GM18861 (cell line): ENCODE data around the gene GPR155.
"Not testable (repeated sequence)": the region's sequence is repeated elsewhere in the genome, so short reads cannot be mapped to it uniquely, and the experiment has no call there.

Experiments used
- ATAC-seq: cut with Tn5 transposase; IDR thresholded peaks from one replicate; pipeline ENCODE4 v1.9.1; 2021; ENCODE audit not compliant: unreplicated experiment

Gene GPR155

DNA sequence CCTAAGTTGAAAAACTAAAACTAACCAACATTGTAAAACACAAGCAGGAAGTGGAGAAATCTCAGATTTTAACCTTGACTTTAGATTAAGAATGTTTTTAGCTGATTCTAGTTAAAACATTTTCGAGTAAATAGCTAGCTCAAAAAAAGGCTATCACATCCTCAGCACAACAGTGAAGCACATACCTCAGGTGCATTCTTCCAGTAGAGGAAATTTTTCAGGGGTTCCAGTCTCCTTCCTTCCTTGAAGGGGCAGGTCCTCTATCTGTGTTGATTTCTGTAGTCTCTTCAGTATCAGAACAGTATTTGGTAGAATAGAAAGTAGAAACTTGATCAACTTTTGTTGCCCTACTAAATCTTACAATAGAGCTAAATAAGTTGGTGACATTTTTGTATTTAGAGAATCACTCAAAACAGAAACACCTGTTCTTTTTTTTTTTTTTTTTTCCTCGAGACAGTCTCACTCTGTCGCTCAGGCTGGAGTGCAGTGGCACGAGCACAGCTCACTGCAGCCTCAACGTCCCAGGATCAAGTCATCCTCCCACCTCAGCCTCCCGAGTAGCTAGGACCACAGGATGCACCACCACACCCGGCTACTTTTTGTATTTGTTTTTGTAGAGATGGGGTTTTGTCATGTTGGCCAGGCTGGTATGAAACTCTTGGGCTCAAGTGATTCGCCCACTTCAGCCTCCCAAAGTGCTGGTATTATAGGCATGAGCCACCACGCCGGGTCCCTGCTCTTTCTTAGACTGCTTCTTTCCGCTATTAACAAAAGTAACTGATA lies 6.9 kb upstream of the GPR155 start:
- peak; percentile 19 for ATAC-seq

DNA sequence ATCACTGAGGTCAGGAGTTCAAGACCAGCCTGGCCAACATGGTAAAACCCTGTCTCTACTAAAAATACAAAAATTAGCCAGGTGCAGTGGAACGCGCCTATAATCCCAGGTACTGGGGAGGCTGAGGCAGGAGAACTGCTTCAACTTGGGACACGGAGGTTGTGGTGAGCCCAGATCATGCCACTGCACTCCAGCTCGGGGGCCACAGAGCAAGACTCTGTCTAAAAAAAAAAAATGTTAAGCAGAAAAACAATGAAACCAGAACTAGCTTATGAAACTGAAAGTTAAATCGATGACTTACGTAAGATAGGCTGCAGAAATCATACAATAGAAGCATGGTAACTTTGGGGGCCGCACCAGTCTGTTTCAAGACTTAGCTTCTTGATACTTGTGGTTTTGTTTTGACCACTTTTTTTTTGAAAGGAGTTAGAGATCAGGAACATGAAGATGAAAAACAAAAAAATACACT lies 6.2 kb upstream of the GPR155 start:
- peak; percentile 90 for ATAC-seq

DNA sequence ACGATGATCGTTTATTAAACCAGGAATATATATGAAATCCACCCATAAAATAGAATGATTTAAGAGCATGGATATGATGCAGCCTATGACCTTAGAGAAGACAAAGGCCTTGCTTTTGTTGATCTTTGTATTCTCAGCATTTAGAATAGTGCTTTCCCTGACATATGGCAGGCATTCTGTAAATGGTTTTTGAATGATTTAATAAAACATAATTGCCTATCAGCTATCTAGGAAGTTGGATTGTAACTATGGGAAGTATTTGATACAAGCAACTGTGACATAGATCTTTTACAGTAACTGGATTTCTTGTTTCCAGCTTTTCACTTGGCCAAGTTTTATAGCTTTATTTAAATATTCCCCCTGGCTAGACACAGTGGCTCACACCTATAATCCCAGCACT lies 5.1 kb upstream of the GPR155 start:
- no peak for ATAC-seq

DNA sequence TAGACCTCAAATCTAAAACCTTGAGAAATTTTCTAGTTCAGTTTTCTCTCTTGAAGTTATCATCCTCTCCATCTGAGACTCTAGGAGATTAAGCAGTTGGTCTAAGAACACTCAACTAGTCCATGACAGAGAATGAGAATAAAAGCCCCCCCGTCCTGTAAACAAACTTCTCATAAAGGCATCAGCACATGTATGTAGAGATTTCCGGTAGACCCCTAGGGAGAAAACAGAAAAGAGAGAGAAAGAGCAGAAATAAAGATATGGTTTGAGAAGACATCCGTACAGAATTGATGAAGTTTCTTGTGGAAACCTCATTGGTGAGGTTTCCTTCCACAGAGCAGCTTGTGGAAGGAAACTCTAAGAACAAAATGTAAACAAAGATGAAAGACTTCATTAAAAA lies 3.2 kb upstream of the GPR155 start:
- ATAC-seq, result no peak

DNA sequence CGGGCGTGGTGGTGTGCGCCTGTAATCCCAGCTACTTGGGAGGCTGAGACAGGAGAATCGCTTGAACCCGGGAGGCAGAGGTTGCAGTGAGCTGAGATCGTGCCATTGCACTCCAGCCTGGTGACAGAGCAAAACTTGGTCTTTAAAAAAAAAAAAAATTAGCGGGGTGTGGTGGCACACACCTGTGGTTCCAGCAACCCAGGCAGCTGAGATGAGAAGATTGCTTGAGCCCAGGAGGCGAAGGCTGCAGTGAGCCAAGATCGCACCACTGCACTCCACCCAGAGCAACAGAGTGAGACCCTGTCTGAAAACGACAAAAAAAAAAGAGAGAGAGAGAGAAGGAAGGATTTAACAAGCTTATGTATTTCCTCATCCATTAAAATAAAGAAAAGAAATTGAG lies 2.7 kb upstream of the GPR155 start:
- ATAC-seq, result not testable (repeated sequence)

DNA sequence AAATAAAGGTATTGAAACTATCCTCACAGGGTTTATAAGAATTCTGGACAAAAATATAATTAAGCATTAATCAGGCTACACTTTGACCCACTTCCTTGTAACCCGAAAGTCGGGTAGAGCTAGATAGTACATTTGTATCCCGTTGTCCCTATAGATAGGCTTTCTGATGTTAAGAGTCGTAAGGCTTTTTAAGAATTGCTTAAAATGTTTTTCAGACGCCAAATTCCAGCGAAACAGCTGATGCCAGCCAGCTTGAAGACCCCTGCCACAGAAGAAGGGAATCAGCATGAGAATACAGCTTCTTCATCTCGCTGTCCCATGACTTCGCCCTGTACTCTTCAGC lies 962 bp upstream of the GPR155 start:
- no peak for ATAC-seq

DNA sequence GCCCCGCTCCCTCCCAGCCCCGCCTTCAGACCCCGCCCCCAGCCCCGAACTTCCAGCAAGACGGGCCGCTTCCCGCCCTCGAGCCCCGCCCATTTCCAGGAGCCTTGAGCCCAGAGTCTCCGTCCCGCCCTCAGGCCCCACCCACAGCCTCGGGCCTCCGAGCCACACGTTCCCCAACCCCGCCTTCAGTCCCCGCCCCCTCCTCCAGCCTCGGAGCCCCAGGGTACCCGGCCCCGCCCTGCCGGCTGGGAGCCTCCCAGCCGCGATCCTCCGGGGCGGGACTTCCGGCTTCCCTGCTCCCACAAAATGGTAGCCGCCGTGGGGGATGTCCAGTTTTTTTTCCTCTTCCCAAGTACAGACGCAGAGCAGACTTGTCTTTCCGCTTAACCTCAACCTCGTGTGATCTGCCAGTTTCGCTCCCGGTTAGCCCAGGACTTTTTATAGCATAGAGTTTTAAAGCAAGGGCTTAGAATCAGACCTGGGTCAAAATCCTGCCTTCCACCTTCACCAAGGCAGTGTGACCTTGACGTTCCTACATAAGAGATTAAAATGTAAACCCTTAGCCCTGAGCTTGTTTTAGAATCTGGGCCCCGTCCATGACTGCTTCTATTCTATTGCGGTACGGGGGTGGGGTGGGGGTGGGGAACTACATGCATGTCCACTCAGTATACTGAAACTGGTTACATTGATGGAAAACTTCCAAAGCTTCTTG lies 435 bp upstream of the GPR155 start:
- peak; percentile 51 for ATAC-seq

DNA sequence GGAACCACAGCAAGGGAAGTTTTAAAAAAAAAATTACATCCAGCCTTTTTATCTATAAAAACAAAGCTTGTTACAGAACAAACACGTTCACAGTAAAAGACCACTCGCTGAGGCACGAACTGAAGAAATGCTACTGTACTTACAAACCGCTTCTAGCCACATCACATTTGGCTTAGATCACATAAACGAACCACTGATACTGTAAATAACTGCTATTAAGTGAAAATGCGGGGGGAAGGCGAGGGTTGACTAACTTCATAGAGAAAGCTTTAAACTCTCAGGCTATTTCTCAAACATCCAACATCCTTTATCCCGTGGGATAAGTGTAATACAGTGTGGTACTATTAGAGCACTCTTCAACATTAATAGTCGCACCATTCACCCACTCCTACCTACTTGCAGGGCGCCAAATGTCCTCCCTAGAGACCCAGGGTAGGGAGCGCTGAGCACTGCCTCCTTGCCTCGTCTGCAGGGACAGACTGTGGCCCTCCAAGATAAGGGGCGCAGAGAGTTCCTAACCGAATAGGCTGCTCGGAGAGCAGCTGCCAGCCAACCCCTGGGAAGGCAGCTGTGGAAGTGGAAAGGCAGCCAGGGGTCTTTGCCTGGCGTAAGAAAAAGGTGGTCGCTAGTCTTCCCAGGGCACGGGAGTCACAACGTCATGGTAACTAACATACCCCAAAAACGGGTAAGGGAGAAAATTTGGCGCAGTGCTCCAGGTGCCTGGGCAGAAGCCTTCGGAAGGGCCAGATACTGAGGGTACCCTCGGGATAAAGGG lies 854 bp downstream of the GPR155 start:
- ATAC-seq, result peak; percentile 39

DNA sequence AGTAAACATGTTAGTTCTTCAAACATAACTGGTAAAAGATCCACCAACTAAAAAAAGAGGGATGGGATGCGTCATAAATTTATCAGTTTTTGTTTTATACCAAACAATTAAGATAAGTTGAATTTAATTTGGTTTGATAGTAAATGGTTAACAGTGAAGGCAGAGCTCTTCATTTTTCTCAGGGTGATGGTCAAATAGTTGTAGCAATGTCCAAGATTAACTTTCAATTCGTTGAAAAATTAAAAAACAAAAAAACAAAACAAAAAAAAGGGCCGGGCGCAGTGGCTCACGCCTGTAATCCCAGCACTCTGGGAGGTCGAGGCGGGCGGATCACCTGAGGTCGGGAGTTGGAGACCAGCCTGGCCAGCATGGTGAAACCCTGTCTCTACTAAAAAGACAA lies 1.8 kb downstream of the GPR155 start:
- ATAC-seq, result not testable (repeated sequence)

DNA sequence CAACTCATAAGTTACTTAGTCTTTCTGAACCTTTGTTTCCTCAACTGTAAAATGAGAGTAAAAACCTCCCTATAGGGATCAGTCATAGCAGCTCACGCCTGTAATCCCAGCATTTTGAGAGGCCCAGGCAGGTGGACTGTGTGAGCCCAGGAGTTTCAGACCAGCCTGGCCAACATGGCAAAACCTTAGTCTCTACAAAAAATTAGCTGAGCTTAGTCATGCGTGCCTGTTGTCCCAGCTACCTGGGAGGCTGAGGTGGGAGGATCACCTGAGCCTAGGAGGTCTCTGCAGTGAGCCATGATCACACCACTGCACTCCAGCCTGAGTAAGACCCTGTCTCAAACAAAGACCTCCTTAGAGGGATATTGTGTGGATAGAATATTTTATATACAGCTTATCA lies 2.3 kb downstream of the GPR155 start:
- no peak for ATAC-seq

DNA sequence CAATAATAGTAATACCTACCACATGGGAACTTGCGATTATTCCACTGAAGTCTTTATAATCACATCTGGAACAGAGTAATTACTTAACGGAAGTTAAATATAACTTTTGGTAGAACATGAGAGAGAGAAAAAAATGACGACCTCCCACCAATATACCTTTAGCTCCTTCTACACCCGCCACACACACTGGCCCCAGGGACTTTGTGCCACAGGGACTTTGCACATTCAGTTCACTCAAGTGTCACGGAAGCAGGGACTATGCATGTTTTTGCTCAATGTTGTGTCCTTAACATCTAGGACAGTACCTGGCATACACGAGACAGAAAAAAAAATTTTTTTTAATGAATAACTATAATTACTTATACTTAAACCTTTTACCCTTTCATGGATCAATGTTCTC lies 4.0 kb downstream of the GPR155 start:
- ATAC-seq, result no peak

DNA sequence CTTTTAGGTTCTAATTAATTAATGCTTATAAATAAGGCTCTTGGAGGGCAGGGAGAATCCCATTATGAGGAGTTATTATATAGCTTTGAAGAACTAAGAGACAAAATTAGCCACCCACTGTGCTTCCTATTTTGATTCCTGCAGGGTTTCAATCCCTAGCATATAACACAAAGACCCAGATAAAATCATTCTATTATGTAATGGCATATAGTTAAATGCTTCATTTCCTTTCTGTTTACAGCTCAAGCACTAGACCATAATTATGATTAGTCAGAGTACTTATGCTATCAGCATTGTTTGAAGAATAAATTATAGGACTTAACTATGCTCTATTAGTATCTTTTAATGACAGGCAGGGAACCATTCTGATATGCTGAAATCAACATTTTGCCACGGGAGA lies 9.1 kb downstream of the GPR155 start:
- no peak for ATAC-seq

DNA sequence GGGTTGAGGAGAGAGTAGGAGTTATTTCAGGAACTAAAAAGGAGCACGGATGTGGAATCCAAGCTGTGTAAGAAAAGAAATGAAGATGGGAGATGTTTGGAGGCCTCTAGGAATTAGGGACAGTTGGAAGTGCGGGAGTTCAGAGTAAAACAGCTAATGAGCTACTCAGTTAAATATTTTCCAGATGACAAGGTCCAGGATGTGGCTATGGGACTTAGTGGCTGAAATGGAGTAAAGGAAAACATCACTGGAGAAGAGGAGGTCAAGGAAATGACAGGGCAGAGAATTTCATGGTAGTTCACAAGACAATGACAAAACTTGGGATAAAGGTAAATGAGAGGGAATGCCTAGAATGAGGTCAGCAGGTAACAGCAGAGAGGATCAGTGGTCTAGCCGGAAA lies 13.0 kb downstream of the GPR155 start:
- ATAC-seq, result no peak

DNA sequence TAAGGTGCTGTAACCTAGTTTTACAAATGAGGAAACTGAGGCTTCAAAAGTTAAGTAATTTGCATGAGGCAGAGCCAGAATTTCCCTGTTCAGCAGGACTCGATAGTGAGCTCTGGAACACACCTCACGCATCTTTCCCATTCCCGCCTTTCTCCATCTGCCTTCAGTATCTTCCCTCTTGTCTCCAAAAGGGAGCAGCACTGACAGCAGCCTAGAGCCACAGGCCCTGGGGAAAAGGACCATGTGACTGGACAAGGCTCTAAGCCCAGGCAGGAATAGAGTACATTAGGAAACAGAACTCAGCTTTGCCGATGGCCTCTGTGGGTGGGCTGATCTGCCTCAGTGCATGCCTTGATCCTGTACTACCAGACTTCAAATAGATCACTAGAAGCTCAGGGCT lies 21.5 kb downstream of the GPR155 start:
- no peak for ATAC-seq

DNA sequence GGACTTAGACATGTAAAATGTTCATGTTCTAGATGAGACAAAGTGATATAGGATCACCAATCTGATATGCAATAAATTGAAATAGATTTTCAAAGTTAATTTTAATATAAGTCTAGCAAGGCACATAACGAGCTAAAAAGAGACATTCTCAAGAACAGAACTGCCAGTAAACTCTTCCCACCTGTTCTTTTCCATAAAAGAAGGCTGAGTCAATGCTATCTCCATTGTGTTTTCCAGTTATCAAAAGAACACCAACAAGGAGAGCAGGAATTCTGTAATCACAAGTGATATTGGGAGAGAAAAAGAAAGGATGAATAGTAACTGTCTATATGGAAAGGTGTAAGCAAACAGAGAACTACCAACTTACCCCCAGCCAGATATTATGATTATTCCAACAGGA lies 25.6 kb downstream of the GPR155 start:
- ATAC-seq, result no peak

DNA sequence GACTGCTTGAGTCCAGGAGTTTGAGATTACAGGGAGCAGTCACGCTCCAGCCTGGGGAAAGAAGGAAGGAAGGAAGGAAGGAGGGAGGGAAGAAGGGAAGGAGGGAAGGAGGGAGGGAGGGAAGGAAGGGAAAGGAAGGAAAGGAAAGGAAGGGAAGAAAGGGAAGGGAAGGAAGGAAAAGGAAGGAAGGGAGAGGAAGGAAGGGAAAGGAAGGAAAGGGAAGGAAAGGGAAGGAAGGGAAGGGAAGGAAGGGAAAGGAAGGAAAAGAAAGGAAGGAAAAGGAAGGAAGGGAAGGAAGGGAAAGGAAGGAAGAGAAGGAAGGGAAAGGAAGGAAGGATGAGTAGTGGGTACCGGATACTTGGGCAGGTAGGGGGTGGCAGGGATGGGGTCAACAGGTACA lies 32.3 kb downstream of the GPR155 start:
- ATAC-seq, result no peak

DNA sequence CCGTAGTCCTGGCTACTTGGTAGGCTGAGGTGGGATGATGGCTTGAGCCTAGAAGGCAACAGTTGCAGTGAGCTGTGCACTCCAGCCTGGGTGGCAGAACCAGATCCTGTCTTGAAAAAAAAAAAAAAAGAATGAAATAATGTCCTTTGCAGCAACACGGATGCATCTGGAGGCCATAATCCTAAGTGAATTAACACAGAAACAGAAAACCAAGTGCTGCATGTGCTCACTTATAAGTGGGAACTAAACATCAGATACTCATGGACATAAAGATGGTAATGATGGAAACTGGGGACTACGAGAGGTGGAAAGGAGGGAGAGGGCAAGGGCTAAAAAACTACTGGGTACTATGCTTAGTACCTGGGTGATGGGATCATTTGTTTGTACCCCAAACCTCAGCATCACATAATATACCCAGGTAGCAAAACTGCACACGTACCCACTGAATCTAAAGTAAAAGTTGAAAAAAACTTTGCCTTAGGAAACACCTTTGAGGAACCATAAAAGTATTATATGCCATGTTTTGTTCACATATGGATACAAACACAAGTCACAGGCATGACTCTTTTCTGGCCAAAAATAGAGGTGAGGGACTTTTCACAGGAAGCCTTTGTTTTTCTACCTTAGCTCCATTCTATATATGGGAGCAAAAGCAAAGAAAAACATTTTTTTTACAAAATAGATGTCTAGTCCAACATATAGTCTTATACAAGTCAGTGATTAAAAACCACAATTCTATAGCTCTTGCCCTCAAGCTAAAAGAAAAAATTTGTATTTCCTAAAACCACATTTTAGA lies 36.6 kb downstream of the GPR155 start:
- no peak for ATAC-seq

DNA sequence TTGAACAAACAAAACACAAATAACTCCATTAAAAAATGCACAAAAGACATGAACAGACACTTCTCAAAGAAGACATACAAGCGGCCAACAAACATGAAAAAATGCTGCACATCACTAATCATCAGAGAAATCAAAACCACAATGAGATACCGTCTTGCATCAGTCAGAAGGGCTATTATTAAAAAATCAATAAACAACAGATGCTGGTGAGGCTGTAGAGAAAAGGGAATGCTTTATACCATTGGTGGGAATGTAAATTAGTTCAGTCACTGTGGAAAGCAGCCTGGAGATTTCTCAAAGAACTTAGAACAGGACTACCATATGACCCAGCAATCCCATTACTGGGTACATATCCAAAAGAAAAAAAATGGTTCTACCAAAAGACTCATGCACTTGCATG lies 37.8 kb downstream of the GPR155 start:
- no peak for ATAC-seq

DNA sequence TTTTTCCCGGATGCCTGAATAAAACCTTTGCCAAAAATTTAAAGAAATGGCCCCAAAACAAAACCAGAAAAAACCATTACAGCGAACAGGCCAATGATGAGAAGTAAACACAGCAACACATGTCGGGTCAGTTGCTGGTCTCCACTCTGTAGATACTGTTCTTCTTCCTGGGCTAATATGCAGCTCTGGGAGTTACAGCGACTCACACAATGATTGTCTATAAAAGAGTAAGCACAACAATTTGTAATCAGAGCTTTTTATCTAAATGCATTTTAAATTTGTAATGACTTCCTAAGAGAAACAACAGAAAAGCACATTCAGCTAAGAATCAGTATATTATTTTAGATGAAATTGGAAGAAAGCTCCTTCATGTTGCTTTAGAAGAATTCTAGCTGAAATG lies 40.3 kb downstream of the GPR155 start:
- no peak for ATAC-seq

DNA sequence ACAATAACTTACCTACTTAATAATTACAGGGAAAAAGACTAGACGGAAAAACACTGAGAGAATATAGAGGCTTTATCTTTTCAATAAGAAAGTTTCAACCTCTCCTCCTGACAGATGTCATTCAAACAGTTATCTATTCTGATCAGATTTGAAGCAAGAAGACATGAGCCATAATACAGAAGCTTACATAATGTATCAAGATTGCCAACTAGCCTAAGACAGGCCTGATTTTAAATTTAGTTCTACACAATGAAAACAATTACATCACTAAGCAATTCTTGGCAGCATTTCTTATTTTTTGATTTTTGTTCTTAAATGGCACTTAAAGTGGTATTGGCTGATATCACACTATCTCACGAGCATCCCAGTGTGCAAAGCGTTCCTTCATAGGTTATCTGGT lies 41.6 kb downstream of the GPR155 start:
- ATAC-seq, result no peak

DNA sequence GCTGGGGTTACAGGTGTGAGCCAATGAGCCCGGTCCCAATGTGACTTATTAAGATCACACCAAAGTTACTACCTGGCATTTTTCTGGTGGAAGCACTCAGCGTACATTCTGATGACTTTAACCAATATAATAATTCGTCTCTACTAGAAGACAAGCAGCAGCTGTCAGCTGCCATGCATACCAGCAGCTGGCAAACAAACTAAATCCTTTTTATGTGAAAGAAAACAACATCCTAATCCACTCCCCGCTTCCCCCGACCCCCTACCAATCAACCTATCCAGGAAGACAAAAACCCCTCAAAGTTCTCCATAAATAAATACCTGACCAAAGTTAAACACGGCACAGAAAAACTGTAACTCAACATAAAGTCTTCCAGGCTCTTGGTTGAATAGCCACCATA lies 42.1 kb downstream of the GPR155 start:
- no peak for ATAC-seq
